Stomach (tissue), 9 donors: ENCODE data around the gene NES. TPM values are rescaled to one million over a fixed set of nuclear protein-coding genes. Genes with fewer than 3 reads are reported as not detected.

ENCODE experiments used
- DNase-seq, 2 donors: peaks; one replicate each; pipeline versions ENCODE4 v3.0.0 to v3.0.0-alpha.2; 2013 to 2019
- H3K27ac ChIP-seq, 5 donors: fragments of 200-600 bp in 4 of 5; sonication (generic) in 4 of 5; one replicate each; pipeline ENCODE4 v1.5.1; 2013 to 2019; ENCODE audit warnings: mild to moderate bottlenecking in 1 of 5, moderate library complexity in 1 of 5
- H3K27me3 ChIP-seq, 3 donors: fragments of 200-600 bp; sonication (generic); one replicate each; pipeline ENCODE4 v1.5.1; 2017 to 2019; ENCODE audit warnings: mixed run types in 1 of 3
- H3K36me3 ChIP-seq, 4 donors: fragments of 200-600 bp; sonication (generic); 1 replicate in 3 of 4; 2 replicates in 1 of 4; pipeline ENCODE4 v1.5.1; 2016 to 2019
- H3K4me1 ChIP-seq, 4 donors: fragments of 200-600 bp; sonication (generic); one replicate each; pipeline ENCODE4 v1.5.1; 2016 to 2019
- H3K4me3 ChIP-seq, 4 donors: fragments of 200-600 bp; sonication (generic) in 3 of 4; one replicate each; pipeline ENCODE4 v1.5.1; 2016 to 2019; ENCODE audit warnings: mild to moderate bottlenecking in 1 of 4
- H3K9me3 ChIP-seq, 4 donors: fragments of 200-600 bp; sonication (generic); one replicate each; pipeline ENCODE4 v1.5.1; 2016 to 2019
- EP300 ChIP-seq: sonication (generic); formaldehyde crosslinking; IDR thresholded peaks from one replicate; pipeline ENCODE4 v1.6.1; 2017; ENCODE audit warnings: antibody characterized with exemption
- POLR2A ChIP-seq, 4 donors: fragments of 450-650 bp; IDR thresholded peaks; one replicate each; pipeline ENCODE4 v1.6.1; 2016; ENCODE audit warnings: antibody characterized with exemption in 4 of 4, control low read depth in 2 of 4, mild to moderate bottlenecking in 1 of 4, moderate library complexity in 1 of 4
- POLR2AphosphoS5 ChIP-seq, 3 donors: sonication (generic); formaldehyde crosslinking; IDR thresholded peaks; one replicate each; pipeline ENCODE4 v1.6.1; 2016; ENCODE audit warnings: antibody characterized with exemption in 3 of 3
- WGBS, 5 donors: extraction: QIAGEN DNeasy Blood & Tissue Kit in 3 of 5; methylation state at CpG; one replicate each; pipeline versions ENCODE4 v1.1.5 to v1.1.7; 2013 to 2018; 5-methylcytosine and 5-hydroxymethylcytosine counted together
- intact Hi-C: fragments of 100-400 bp; cut with DNase I; formaldehyde crosslinking; loops from one replicate; pipeline ENCODE4 v1.15.1; 2023; ENCODE audit warnings: low total_unique reads
- polyA plus RNA-seq, 3 donors: library from polyadenylated mRNA; stranded (reverse); fragments of 200-250 nt; gene quantifications; one replicate each; pipeline ENCODE4 v1.2.3, GENCODE V29; 2013
- total RNA-seq, 5 donors: library from RNA; depleted of rRNA; stranded (reverse); fragments of >200 nt; gene quantifications; one replicate each; pipeline versions ENCODE4 v1.1.0 to v1.2.3, GENCODE V29; 2014 to 2016
- TF ChIP-seq, protein P1 (sequence below), 7 experiments: fragments of 450-650 bp in 4 of 7; fragments of 200-600 bp in 3 of 7; sonication (generic) in 3 of 7; IDR thresholded peaks; one replicate each; pipeline ENCODE4 v1.5.1; 2016 to 2019; ENCODE audit warnings: antibody characterized with exemption in 7 of 7, control low read depth in 2 of 7, mild to moderate bottlenecking in 1 of 7
- donor health status: healthy with polysubstance abuse.
- donor health status: Bipolar disorder and iron deficiency.
- donor health status: healthy.

Gene NES
- total and polyA plus RNA-seq, 8 donors = 1.7 to 22.3 (median 6.8) TPM

DNA sequence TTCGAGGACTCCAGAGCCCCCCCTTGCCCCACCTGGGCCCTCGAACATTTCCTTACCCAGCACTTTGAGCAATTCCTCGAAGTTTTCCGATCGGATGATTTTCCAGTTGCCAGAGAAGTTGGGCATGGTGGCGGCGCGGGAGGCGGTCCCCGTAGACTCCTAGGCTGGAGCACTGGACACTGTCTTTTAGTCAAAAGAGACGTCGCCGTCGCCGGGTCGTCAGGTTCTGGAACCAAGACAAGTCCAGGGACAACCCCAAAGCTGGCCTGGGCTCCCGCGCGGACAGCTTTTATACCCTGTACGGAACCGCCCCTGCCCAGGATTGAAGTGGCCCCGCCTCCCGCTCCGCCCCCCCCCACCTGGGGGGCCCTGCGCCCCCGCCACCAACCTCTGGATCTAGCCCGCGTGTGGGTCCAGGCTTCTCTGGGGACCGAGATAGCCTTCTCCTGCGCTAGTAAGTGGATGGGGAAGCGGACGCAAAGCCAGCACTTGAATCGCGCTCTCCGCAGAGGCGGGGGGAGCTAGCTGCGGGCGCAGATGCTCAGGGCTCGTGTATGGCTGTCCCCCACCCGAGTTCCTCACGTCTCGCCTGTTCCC is 28.2 kb upstream of the NES start, which contains the start of gene CRABP2:
TSS of gene CRABP2 (minus strand) at position 263 of the 597 bp plus-strand sequence. CDS start at position 126, 137 bp downstream.
- DNase-seq = peak in 1 of 2 donors; percentile 79
- no peaks in the 10 kb centered on the region for H3K9me3 ChIP-seq
- H3K4me3 ChIP-seq = peak within 1 kb of the TSS; percentile 40 to 56 (median 44)
- 1 to 4% (median 2%) methylated on average over 18 to 42 of the region's 42 CpGs for WGBS, 5 donors
- intact Hi-C loops = no loop called here
- TF ChIP-seq EP300 = no peak
- H3K4me1 ChIP-seq = peaks cover 26 to 58% (median 51%) of the 10 kb centered on the region in 4 donors
- H3K27ac ChIP-seq = peak within 1 kb of the TSS in 4 of 5 donors; percentile 32 to 83 (median 50)
- peaks cover 0 to 68% (median 23%) of the 10 kb centered on the region in 3 donors for H3K27me3 ChIP-seq
- no peaks in the 10 kb centered on the region for H3K36me3 ChIP-seq

DNA sequence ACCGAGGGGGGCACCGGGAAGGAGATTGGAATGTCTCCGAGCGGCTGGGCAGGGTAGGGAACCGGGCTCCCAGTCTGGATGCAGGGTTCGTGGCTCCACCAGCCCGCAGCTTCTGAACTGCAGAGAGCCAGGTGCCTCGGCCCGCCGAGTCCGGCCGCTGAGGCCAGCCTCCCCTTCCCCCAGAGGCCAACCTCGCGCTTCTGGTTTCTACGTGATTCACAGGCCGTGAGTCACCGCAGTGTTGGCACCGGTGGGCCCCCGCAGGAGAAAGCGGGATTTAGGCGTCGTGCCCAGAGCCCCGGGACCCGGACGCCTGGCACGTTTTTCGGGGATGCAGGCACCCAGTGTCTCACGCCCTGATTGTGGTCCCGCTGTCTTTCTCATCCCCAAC is 27.7 kb upstream of the NES start:
- Histone ChIP-seq H3K4me3 (peak overlapping the region; percentile 40 to 56 (median 44)), H3K27ac (peak overlapping the region in 1 of 5 donors; percentile 83), H3K27me3 (peaks cover 0 to 71% (median 23%) of the 10 kb centered on the region in 3 donors), H3K36me3 (no peaks in the 10 kb centered on the region), H3K4me1 (peaks cover 26 to 53% (median 46%) of the 10 kb centered on the region in 4 donors), H3K9me3 (no peaks in the 10 kb centered on the region)
- intact Hi-C loops = no loop called here
- WGBS, 5 donors = 1 to 6% (median 2%) methylated on average over 22 to 29 of the region's 29 CpGs
- peak; percentile 58 to 80 for DNase-seq
- TF ChIP-seq, protein P1, sequence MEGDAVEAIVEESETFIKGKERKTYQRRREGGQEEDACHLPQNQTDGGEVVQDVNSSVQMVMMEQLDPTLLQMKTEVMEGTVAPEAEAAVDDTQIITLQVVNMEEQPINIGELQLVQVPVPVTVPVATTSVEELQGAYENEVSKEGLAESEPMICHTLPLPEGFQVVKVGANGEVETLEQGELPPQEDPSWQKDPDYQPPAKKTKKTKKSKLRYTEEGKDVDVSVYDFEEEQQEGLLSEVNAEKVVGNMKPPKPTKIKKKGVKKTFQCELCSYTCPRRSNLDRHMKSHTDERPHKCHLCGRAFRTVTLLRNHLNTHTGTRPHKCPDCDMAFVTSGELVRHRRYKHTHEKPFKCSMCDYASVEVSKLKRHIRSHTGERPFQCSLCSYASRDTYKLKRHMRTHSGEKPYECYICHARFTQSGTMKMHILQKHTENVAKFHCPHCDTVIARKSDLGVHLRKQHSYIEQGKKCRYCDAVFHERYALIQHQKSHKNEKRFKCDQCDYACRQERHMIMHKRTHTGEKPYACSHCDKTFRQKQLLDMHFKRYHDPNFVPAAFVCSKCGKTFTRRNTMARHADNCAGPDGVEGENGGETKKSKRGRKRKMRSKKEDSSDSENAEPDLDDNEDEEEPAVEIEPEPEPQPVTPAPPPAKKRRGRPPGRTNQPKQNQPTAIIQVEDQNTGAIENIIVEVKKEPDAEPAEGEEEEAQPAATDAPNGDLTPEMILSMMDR (IDR thresholded peaks at IDR 0.05) = no peak
- TF ChIP-seq POLR2AphosphoS5 (IDR thresholded peaks at IDR 0.05) (peak in 1 of 3 donors; percentile 26), POLR2A (IDR thresholded peaks at IDR 0.05) (no peak)

DNA sequence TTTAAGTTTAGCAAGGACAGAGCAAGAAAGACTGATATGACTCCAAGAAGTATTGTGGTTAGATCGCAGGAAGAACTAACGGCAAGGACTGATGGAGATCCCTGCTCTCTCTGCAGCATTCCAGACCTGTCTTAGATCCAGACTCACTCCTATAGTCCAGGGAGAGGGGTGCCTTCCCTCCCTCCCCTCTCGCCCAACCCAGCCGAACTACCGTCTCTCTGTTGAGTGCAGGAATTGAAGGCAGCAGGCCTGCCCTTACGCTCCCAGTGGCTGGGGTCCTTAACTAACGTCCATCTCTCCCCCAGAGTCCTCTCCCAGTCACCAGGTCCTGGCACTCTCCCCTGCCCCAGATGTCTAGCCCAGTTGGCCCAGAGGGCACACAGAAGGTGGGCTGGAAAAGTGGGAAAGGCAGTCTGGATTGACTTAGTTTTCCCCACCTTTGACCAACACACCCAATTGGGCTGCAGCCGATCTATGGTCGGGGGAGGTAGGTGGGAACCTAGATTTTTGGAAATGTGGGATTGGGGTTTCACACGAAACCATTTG is 27.0 kb upstream of the NES start:
- intact Hi-C loops = no loop called here

DNA sequence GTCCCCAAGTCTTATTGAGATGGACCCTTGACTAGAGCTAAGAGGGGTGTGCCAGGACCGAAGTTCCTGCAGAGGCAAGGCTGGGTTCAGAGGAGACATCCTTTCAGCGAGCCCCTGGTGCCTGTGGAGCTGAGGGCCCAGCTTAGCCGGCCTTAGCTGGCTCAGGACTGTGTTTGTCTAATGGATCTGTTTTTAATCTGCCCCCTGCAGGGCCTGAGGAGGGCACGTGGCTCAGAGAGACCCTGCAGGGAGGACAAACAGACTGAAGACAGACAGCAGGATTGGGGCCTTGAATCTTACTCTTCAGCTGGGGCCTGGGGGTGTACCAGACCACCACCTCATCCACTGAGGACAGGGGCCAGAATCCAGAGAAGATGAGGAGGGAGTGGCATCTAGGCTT is 26.5 kb upstream of the NES start:
- Histone ChIP-seq H3K4me1 (peaks cover 26 to 46% (median 39%) of the 10 kb centered on the region in 4 donors), H3K36me3 (no peaks in the 10 kb centered on the region), H3K27me3 (peaks cover 0 to 83% (median 23%) of the 10 kb centered on the region in 3 donors), H3K9me3 (no peaks in the 10 kb centered on the region), H3K27ac (no peak overlapping the region), H3K4me3 (no peak overlapping the region)
- TF ChIP-seq POLR2A (IDR thresholded peaks at IDR 0.05) = no peak
- TF ChIP-seq, protein P1 (IDR thresholded peaks at IDR 0.05) = no peak
- no peak for TF ChIP-seq POLR2AphosphoS5 (IDR thresholded peaks at IDR 0.05)
- no peak for TF ChIP-seq EP300
- WGBS, 5 donors = 23 to 50% (median 37%) methylated on average over 4 of the region's 4 CpGs
- intact Hi-C loops = no loop called here
- DNase-seq = no peak

More for the DNA sequence above, 27.0 kb upstream of the NES start:
- peaks cover 26 to 46% (median 40%) of the 10 kb centered on the region in 4 donors for H3K4me1 ChIP-seq
- no peak for DNase-seq
- H3K27me3 ChIP-seq = peaks cover 0 to 78% (median 23%) of the 10 kb centered on the region in 3 donors
- no peaks in the 10 kb centered on the region for H3K36me3 ChIP-seq
- peak overlapping the region in 1 of 4 donors; percentile 56 for H3K4me3 ChIP-seq
- TF ChIP-seq EP300 = no peak
- TF ChIP-seq, protein P1 (IDR thresholded peaks at IDR 0.05) = no peak
- no peak for TF ChIP-seq POLR2A (IDR thresholded peaks at IDR 0.05)
- TF ChIP-seq POLR2AphosphoS5 (IDR thresholded peaks at IDR 0.05) = no peak
- peak overlapping the region in 1 of 5 donors; percentile 83 for H3K27ac ChIP-seq
- H3K9me3 ChIP-seq = no peaks in the 10 kb centered on the region
- 61 to 74% (median 71%) methylated on average over 10 of the region's 10 CpGs for WGBS, 5 donors
